NB4 (cell line): ENCODE results near the gene NREP.

Source experiments
- DNase-seq: peaks from one replicate; pipeline ENCODE4 v3.0.0; 2010; ENCODE audit warnings: low read depth
- H3K4me3 ChIP-seq: one replicate; pipeline ENCODE4 v1.5.1; 2011; ENCODE audit warnings: mild to moderate bottlenecking, low read depth, low read length, moderate library complexity
- CTCF ChIP-seq: IDR thresholded peaks from one replicate; pipeline ENCODE4 v1.5.1; 2012; ENCODE audit warnings: low read depth, low read length
- MYC ChIP-seq: IDR thresholded peaks from 2 replicates; pipeline ENCODE4 v1.6.1; 2011; ENCODE audit warnings: low read depth, low read length
- POLR2A ChIP-seq: IDR thresholded peaks from 2 replicates; pipeline ENCODE4 v1.6.1; 2011; ENCODE audit warnings: mild to moderate bottlenecking; ENCODE audit not compliant: insufficient read length; ENCODE audit errors: extremely low read depth
- TF ChIP-seq, protein P1 (sequence below): IDR thresholded peaks from 2 replicates; pipeline ENCODE4 v1.6.1; 2011; ENCODE audit warnings: low read depth, low read length

The NREP gene, protein sequence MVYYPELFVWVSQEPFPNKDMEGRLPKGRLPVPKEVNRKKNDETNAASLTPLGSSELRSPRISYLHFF

DNA sequence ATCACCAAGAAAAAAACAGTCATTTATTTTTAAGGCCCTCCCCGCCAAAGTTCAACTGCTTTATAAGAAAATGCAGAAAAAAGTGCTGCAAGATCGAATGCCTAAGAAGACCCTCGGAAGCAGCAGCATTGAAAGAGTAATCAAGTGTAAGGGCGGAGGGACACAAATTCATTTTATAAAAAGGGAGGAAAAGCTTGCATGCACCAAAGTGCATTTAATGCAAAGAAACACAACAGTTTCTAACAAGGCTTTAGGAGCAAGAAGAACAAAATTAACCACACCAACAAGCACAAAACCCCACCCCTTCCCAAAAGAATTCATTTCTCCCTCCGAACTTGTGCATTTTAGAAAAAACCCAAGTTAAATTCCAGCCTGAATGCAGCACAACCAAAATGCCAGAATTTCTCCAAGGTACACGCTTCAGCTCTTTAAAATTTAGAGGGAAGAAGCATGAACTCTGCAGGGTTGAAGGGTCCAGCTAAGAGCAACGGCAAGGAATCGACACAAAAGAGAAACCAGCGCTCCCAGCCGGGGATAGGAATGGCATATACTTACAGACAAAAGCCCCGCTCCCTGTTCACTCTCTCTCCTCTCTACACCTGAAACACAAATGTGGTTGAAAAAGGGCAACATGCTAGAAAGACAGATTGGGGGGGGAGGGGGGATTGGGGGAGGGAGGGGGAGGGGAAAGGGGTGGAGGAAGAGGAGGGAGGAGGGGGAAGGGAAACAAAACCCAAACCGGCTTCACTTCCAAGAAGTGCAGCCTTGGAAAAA is at the start of gene NREP:
Gene NREP, minus strand, starts transcription at position 614 of the 774 bp plus-strand sequence. CDS start 1,422 bp downstream, outside the sequence.
- peak within 1 kb of the TSS; percentile 95 for H3K4me3 ChIP-seq
- TF ChIP-seq POLR2A, result no peak
- 0 out of 2 replicates have a peak, but pooled peaks have one; percentile 22 for TF ChIP-seq MYC
- TF ChIP-seq CTCF, result no peak
- TF ChIP-seq, protein P1, sequence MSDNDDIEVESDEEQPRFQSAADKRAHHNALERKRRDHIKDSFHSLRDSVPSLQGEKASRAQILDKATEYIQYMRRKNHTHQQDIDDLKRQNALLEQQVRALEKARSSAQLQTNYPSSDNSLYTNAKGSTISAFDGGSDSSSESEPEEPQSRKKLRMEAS, result no peak
- peak; percentile 68 for DNase-seq

GRCh38 chr5:111806753-111807152 is 49.8 kb upstream of the NREP start:
- TF ChIP-seq CTCF (no peak), POLR2A (no peak)
- TF ChIP-seq, protein P1, result no peak
- DNase-seq, result no peak
- no peak overlapping the region for H3K4me3 ChIP-seq

DNA sequence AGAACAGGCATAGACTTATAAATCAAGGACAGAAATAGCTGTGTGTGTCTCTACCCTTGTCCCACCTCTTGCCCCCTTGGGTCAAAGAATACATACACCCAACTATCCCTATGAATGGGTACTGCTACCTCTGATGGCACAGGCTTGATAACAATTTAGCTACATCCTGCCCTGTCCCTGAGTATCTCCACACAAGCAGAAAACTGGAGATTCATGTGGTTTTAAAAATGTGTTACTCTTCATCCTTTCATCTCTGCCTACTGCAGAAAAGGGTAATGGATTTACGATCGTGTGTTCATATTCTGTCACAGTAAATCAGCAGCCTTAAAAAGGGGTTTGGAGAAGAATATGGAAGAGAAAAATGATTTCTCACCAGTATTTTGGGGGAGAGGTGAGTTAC is 49.2 kb upstream of the NREP start:
- TF ChIP-seq, protein P1, result no peak
- no peak for TF ChIP-seq MYC
- no peak for TF ChIP-seq POLR2A
- no peak for TF ChIP-seq CTCF
- no peak for DNase-seq
- no peak overlapping the region for H3K4me3 ChIP-seq

GRCh38 chr5:111805071-111805470 is 48.1 kb upstream of the NREP start:
- no peak for DNase-seq
- TF ChIP-seq POLR2A (no peak), CTCF (no peak), MYC (no peak)
- TF ChIP-seq, protein P1, result no peak
- no peak overlapping the region for H3K4me3 ChIP-seq

GRCh38 chr5:111800351-111800750 is 43.4 kb upstream of the NREP start:
- H3K4me3 ChIP-seq, result no peak overlapping the region
- TF ChIP-seq MYC, result no peak
- no peak for TF ChIP-seq POLR2A
- no peak for TF ChIP-seq CTCF
- TF ChIP-seq, protein P1, result no peak
- no peak for DNase-seq

DNA sequence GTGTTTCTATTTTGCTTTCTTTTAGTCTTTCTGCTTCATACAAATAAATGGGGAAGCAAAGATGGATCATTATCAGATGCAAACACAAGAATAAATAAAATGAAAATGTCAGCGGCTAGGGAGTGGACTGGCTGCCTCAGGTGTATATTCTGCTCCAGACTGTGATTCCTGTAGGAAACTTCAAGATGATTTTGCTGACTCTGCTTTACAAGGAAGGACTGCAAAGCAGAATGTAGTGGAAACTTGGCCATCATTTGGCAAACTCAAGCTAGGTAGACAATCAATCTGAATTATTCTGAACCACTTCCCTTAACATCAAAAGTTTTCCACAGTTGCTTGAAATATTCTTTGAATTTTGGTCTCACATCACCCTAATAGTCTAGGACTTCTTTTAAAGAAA is 38.1 kb upstream of the NREP start:
- TF ChIP-seq MYC, result no peak
- no peak for TF ChIP-seq POLR2A
- TF ChIP-seq CTCF, result no peak
- TF ChIP-seq, protein P1, result no peak
- H3K4me3 ChIP-seq, result no peak overlapping the region
- DNase-seq, result no peak
